Measurements from ENCODE around the gene KCNQ5.
"Not testable (repeated sequence)": the region's sequence is repeated elsewhere in the genome, so short reads cannot be mapped to it uniquely, and the experiment has no call there.

Gene KCNQ5

GRCh38 chr6:72850469-72850868, 228.6 kb downstream of the KCNQ5 start:
- DNase-seq: peak; percentile 3 to 66 (median 46)

- no peak for DNase-seq
Measured at GRCh38 chr6:72855471-72855870, 233.6 kb downstream of the KCNQ5 start.

- DNase-seq: no peak
Measured at GRCh38 chr6:72856801-72857200, 234.9 kb downstream of the KCNQ5 start.

GRCh38 chr6:72857791-72858585, 236.1 kb downstream of the KCNQ5 start:
- no peak for DNase-seq

GRCh38 chr6:72861059-72861458, 239.2 kb downstream of the KCNQ5 start:
- DNase-seq: no peak

GRCh38 chr6:72861935-72862432, 240.1 kb downstream of the KCNQ5 start:
- no peak for DNase-seq

- DNase-seq: no peak
Measured at GRCh38 chr6:72863131-72863530, 241.3 kb downstream of the KCNQ5 start.

GRCh38 chr6:72864236-72864635, 242.4 kb downstream of the KCNQ5 start:
- no peak for DNase-seq

- DNase-seq: no peak
Measured at GRCh38 chr6:72864799-72865198, 242.9 kb downstream of the KCNQ5 start.

- DNase-seq: no peak
Measured at GRCh38 chr6:72865467-72865866, 243.6 kb downstream of the KCNQ5 start.

GRCh38 chr6:72869621-72870020, 247.8 kb downstream of the KCNQ5 start:
- DNase-seq: no peak

GRCh38 chr6:72873433-72873832, 251.6 kb downstream of the KCNQ5 start:
- no peak for DNase-seq

GRCh38 chr6:72876256-72876655, 254.4 kb downstream of the KCNQ5 start:
- DNase-seq: peak in 1 of 3 experiments; percentile 20

- no peak for DNase-seq
Measured at GRCh38 chr6:72886170-72886569, 264.3 kb downstream of the KCNQ5 start.

- DNase-seq: no peak
Measured at GRCh38 chr6:72890233-72890632, 268.4 kb downstream of the KCNQ5 start.

GRCh38 chr6:72890671-72891070, 268.8 kb downstream of the KCNQ5 start:
- DNase-seq: no peak

- no peak for DNase-seq
Measured at GRCh38 chr6:72892901-72893300, 271.0 kb downstream of the KCNQ5 start.

GRCh38 chr6:72894091-72894490, 272.2 kb downstream of the KCNQ5 start:
- DNase-seq: peak; percentile 18 to 88 (median 55)

GRCh38 chr6:72898313-72898712, 276.4 kb downstream of the KCNQ5 start:
- not testable (repeated sequence) for DNase-seq

GRCh38 chr6:72905705-72906478, 284.0 kb downstream of the KCNQ5 start:
- no peak for DNase-seq

- DNase-seq: no peak
Measured at GRCh38 chr6:72911463-72912155, 289.7 kb downstream of the KCNQ5 start.

GRCh38 chr6:72913797-72914196, 291.9 kb downstream of the KCNQ5 start:
- no peak for DNase-seq

- DNase-seq: no peak
Measured at GRCh38 chr6:72916298-72916697, 294.4 kb downstream of the KCNQ5 start.

All from NCI-H1417 (cell line).